ENCODE results near the gene PRKCZ. TPM values are rescaled to one million over a fixed set of nuclear protein-coding genes. Genes with fewer than 3 reads are reported as not detected.

PRKCZ gene
- total and polyA plus RNA-seq, 9 of the 15 experiments (the other 6 are each of a cell fraction or from before 2014, with no cell fraction given), result 0.07 to 3.1 (median 1.3) TPM

DNA sequence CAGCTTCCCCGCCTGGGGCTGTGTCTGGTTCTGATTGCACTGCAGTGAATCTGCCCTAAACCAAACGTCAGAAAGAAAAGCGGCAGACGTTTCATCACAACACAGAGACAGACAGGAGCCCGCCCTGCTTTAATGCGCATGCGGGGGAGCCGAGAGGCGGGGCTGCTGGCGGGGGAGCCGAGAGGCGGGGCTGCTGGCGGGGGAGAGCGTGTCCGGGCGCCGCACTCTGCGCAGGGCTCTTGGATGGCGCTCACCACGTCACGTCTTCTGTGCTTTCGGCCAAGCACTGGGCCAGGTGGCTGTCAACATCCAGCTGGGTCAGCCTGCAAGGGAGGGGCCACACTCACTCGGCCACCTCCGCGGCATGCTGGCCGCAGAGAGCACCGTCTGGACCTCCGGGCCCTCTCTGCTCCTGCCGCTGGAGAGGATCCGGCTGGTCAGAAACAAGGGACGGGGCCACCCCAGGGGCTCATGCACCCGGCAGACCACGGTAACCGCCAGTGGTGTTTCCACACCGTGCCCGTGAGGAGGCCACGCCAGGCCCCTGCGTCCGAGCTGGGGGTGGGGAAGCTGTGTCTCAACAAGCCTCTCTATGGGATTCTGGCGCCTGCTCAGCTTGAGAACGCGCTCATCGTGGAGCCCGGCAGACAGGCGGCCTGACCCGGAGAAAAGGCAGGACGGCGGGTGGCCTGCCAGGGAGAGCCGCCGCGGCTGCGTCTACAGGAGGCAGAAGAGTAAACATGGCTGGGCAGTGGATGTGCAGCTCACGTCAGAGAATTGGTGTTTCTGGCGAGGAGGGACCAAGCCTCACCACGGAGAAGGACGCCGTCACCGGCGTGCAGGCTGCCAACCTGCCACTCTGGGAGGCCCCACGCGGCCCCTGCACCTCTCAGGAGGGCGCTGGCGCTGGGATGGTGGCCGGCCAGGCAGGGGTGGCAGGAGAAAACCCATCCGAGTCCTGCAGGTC, 139.5 kb downstream of the PRKCZ start (continued):
- TF ChIP-seq FOSL1 (tag; conservative IDR thresholded peaks at IDR 0.05), result peak; percentile 58; the same call in 1 of the 2 replicates
- TF ChIP-seq NR2C1 (IDR thresholded peaks at IDR 0.05), result no peak
- TF ChIP-seq NR2C1 (tag; IDR thresholded peaks at IDR 0.05), result no peak
- peak; percentile 44 for TF ChIP-seq RBBP5 (IDR thresholded peaks at IDR 0.05; ENCODE audit: borderline replicate concordance, insufficient read depth, low read length, poor library complexity, severe bottlenecking)
- no peak for TF ChIP-seq ETS2 (tag; IDR thresholded peaks at IDR 0.05; ENCODE audit: borderline replicate concordance, poor library complexity, severe bottlenecking)
- TF ChIP-seq, protein P1, sequence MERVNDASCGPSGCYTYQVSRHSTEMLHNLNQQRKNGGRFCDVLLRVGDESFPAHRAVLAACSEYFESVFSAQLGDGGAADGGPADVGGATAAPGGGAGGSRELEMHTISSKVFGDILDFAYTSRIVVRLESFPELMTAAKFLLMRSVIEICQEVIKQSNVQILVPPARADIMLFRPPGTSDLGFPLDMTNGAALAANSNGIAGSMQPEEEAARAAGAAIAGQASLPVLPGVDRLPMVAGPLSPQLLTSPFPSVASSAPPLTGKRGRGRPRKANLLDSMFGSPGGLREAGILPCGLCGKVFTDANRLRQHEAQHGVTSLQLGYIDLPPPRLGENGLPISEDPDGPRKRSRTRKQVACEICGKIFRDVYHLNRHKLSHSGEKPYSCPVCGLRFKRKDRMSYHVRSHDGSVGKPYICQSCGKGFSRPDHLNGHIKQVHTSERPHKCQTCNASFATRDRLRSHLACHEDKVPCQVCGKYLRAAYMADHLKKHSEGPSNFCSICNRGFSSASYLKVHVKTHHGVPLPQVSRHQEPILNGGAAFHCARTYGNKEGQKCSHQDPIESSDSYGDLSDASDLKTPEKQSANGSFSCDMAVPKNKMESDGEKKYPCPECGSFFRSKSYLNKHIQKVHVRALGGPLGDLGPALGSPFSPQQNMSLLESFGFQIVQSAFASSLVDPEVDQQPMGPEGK (CRISPR knock-in tag; IDR thresholded peaks at IDR 0.05; ENCODE audit: borderline replicate concordance), result no peak
- TF ChIP-seq RFX7 (CRISPR knock-in tag; IDR thresholded peaks at IDR 0.05), result no peak
- TF ChIP-seq SUPT5H (IDR thresholded peaks at IDR 0.05), result peak; percentile 58
- TF ChIP-seq, protein P2, sequence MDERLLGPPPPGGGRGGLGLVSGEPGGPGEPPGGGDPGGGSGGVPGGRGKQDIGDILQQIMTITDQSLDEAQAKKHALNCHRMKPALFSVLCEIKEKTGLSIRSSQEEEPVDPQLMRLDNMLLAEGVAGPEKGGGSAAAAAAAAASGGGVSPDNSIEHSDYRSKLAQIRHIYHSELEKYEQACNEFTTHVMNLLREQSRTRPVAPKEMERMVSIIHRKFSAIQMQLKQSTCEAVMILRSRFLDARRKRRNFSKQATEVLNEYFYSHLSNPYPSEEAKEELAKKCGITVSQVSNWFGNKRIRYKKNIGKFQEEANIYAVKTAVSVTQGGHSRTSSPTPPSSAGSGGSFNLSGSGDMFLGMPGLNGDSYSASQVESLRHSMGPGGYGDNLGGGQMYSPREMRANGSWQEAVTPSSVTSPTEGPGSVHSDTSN (CRISPR knock-in tag; IDR thresholded peaks at IDR 0.05; ENCODE audit: low read depth), result no peak
- TF ChIP-seq, protein P2 (tag; conservative IDR thresholded peaks at IDR 0.05; ENCODE audit: low read depth), result peak; percentile 74
- no peak for TF ChIP-seq ZNF174 (CRISPR knock-in tag; IDR thresholded peaks at IDR 0.05)
- no peak for TF ChIP-seq SMARCE1 (IDR thresholded peaks at IDR 0.05)
- TF ChIP-seq ZNF696 (CRISPR knock-in tag; conservative IDR thresholded peaks at IDR 0.05), result no peak
- TF ChIP-seq CBX3 (IDR thresholded peaks at IDR 0.05; ENCODE audit: borderline replicate concordance in 1 of 2, low read length in 2 of 2), result peak in 1 of 2 experiments; percentile 45; a peak in 1 of 3 replicates
- TF ChIP-seq EP400 (IDR thresholded peaks at IDR 0.05), result peak; percentile 82
- no peak for TF ChIP-seq ZFP30 (CRISPR knock-in tag; IDR thresholded peaks at IDR 0.05; ENCODE audit: borderline replicate concordance)
- TF ChIP-seq HOXB6 (CRISPR knock-in tag; IDR thresholded peaks at IDR 0.05; ENCODE audit: borderline replicate concordance), result no peak
- TF ChIP-seq, protein P3, sequence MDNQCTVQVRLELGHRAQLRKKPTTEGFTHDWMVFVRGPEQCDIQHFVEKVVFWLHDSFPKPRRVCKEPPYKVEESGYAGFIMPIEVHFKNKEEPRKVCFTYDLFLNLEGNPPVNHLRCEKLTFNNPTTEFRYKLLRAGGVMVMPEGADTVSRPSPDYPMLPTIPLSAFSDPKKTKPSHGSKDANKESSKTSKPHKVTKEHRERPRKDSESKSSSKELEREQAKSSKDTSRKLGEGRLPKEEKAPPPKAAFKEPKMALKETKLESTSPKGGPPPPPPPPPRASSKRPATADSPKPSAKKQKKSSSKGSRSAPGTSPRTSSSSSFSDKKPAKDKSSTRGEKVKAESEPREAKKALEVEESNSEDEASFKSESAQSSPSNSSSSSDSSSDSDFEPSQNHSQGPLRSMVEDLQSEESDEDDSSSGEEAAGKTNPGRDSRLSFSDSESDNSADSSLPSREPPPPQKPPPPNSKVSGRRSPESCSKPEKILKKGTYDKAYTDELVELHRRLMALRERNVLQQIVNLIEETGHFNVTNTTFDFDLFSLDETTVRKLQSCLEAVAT (IDR thresholded peaks at IDR 0.05), result no peak
